MCF 10A (cell line): ENCODE data around the gene LRRC51. TPM values are rescaled to one million over a fixed set of nuclear protein-coding genes. Genes with fewer than 3 reads are reported as not detected.
"Not testable (repeated sequence)": the region's sequence is repeated elsewhere in the genome, so short reads cannot be mapped to it uniquely, and the experiment has no call there.

Experiments used
- BruUV-seq: library from RNA; stranded (reverse); fragments of 400-500 nt; replicated peaks from 2 replicates; lab custom pipeline; 2021; lab: Mats Ljungman, UMichigan
- CTCF ChIA-PET: fragments of 300-600 bp; sonication (Branson Sonifier 250); formaldehyde crosslinking; extraction: SDS; loops from one replicate; lab custom pipeline; 2021; ENCODE audit warnings: antibody characterized with exemption, inconsistent platforms; lab: Yijun Ruan, JAX
- POLR2A ChIA-PET: fragments of 300-600, 350-650 bp; sonication (Branson Sonifier 250); formaldehyde crosslinking; extraction: SDS; loops from one replicate; lab custom pipeline; 2020; ENCODE audit warnings: antibody characterized with exemption, inconsistent platforms; lab: Yijun Ruan, JAX
- DNase-seq: peaks from one replicate; pipeline ENCODE4 v3.0.0-alpha.2; 2018; ENCODE audit not compliant: unreplicated experiment
- H3K27ac Mint-ChIP-seq: one replicate; pipeline ENCODE4 v1.8.0; 2022; ENCODE audit warnings: mild to moderate bottlenecking, low read depth, mixed read lengths; ENCODE audit not compliant: unreplicated experiment
- H3K27me3 Mint-ChIP-seq: one replicate; pipeline ENCODE4 v1.8.0; 2022; ENCODE audit warnings: mixed read lengths; ENCODE audit not compliant: insufficient read depth, unreplicated experiment
- H3K36me3 Mint-ChIP-seq: one replicate; pipeline ENCODE4 v1.8.0; 2022; ENCODE audit warnings: mild to moderate bottlenecking, moderate library complexity, mixed read lengths; ENCODE audit not compliant: insufficient read depth, unreplicated experiment
- H3K4me1 Mint-ChIP-seq: one replicate; pipeline ENCODE4 v1.8.0; 2022; ENCODE audit warnings: mixed read lengths; ENCODE audit not compliant: insufficient read depth, unreplicated experiment
- H3K4me3 Mint-ChIP-seq: one replicate; pipeline ENCODE4 v1.8.0; 2022; ENCODE audit warnings: mild to moderate bottlenecking, moderate library complexity, mixed read lengths; ENCODE audit not compliant: unreplicated experiment
- H3K9me3 Mint-ChIP-seq: one replicate; pipeline ENCODE4 v1.8.0; 2022; ENCODE audit warnings: mixed read lengths; ENCODE audit not compliant: unreplicated experiment
- CTCF ChIP-seq: fragments of 200-600 bp; IDR thresholded peaks from one replicate; pipeline ENCODE4 v1.8.0; 2022; ENCODE audit warnings: antibody characterized with exemption, mild to moderate bottlenecking; ENCODE audit not compliant: unreplicated experiment
- intact Hi-C: fragments of 100-400 bp; cut with micrococcal nuclease; formaldehyde crosslinking; loops from 2 replicates; pipeline ENCODE4 v1.14.1; 2022
- total RNA-seq: library from RNA; stranded (reverse); gene quantifications from 2 replicates; pipeline ENCODE4 v1.2.3, GENCODE V29; 2022

The LRRC51 gene
- total RNA-seq, 1 experiment from 2014 or later, result 9.5 TPM

GRCh38 chr11:72132646-72133045 lies 52.0 kb downstream of the LRRC51 start:
- DNase-seq, result no peak
- ChIA-PET CTCF (no interaction called here), POLR2A (interaction anchor here (1.5 kb wide), 1 partner anchor 21 kb away, joined by 3 read pairs; no protein-coding TSS in a partner anchor)
- Mint-ChIP-seq H3K4me1 (no peaks in the 10 kb centered on the region), H3K36me3 (no peaks in the 10 kb centered on the region), H3K4me3 (no peak overlapping the region), H3K27ac (no peak overlapping the region), H3K27me3 (no peaks in the 10 kb centered on the region), H3K9me3 (no peaks in the 10 kb centered on the region)
- intact Hi-C loops, result no loop called here
- no TSS peak for BruUV-seq
- TF ChIP-seq CTCF, result no peak

- POLR2A ChIA-PET, H3K9me3 Mint-ChIP-seq, BruUV-seq, DNase-seq, H3K27ac Mint-ChIP-seq, CTCF ChIA-PET, H3K27me3 Mint-ChIP-seq, H3K4me3 Mint-ChIP-seq, H3K4me1 Mint-ChIP-seq, intact Hi-C loops, H3K36me3 Mint-ChIP-seq: not testable (repeated sequence)
These were observed 54.8 kb downstream of the LRRC51 start, which contains the start of gene FOLR3 for GRCh38 chr11:72135473-72135872. Gene FOLR3, plus strand, starts transcription at chr11:72135725. Its CDS starts 228 bp downstream, at chr11:72135953.

GRCh38 chr11:72135891-72136683 lies 55.4 kb downstream of the LRRC51 start:
- Mint-ChIP-seq H3K9me3 (no peaks in the 10 kb centered on the region), H3K27me3 (no peaks in the 10 kb centered on the region), H3K36me3 (no peaks in the 10 kb centered on the region), H3K4me3 (no peak overlapping the region), H3K4me1 (peaks cover 12% of the 10 kb centered on the region), H3K27ac (no peak overlapping the region)
- BruUV-seq, result no TSS peak
- no peak for DNase-seq
- no peak for TF ChIP-seq CTCF
- intact Hi-C loops, result no loop called here
- ChIA-PET CTCF (interaction anchor here (0.7 to 1.8 kb wide), 2 partner anchors 111 to 160 kb away, joined by 3 to 5 read pairs; no protein-coding TSS in a partner anchor), POLR2A (interaction anchor here (0.7 kb wide), 1 partner anchor 23 kb away, joined by 4 read pairs; no protein-coding TSS in a partner anchor)

GRCh38 chr11:72136684-72137262 lies 56.1 kb downstream of the LRRC51 start:
- Mint-ChIP-seq H3K36me3 (no peaks in the 10 kb centered on the region), H3K27ac (no peak overlapping the region), H3K9me3 (no peaks in the 10 kb centered on the region), H3K27me3 (no peaks in the 10 kb centered on the region), H3K4me3 (no peak overlapping the region), H3K4me1 (peaks cover 19% of the 10 kb centered on the region)
- POLR2A ChIA-PET, result interaction anchor here (0.7 kb wide), 1 partner anchor 24 kb away, joined by 4 read pairs; no protein-coding TSS in a partner anchor
- no peak for DNase-seq
- CTCF ChIA-PET, result interaction anchor here (0.7 to 1.8 kb wide), 4 partner anchors 11 to 112 kb away, joined by 3 to 5 read pairs (median 4); no protein-coding TSS in a partner anchor
- intact Hi-C loops, result no loop called here
- BruUV-seq, result no TSS peak
- TF ChIP-seq CTCF, result no peak
